Mesenchymal stem cell (in vitro differentiated cells and primary cell): ENCODE results near the gene CPNE1.

Experiments used
- DNase-seq: peaks from one replicate; pipeline ENCODE4 v3.0.0-alpha.2; 2013
- H2AFZ ChIP-seq: one replicate; pipeline ENCODE4 v1.6.1; 2013; ENCODE audit warnings: low read depth, mild to moderate bottlenecking, control low read depth, inconsistent platforms, low read length, moderate library complexity
- H2AK5ac ChIP-seq: 2 replicates; pipeline ENCODE4 v1.6.1; 2013; ENCODE audit warnings: low read length, moderate library complexity, mild to moderate bottlenecking, inconsistent platforms; ENCODE audit not compliant: severe bottlenecking
- H2BK120ac ChIP-seq: one replicate; pipeline ENCODE4 v1.6.1; 2013; ENCODE audit warnings: low read depth, mild to moderate bottlenecking, inconsistent platforms, low read length, moderate library complexity
- H2BK12ac ChIP-seq, 2 experiments: one replicate each; pipeline ENCODE4 v1.6.1; 2013; ENCODE audit warnings: inconsistent platforms in 2 of 2, low read length in 2 of 2, mild to moderate bottlenecking in 2 of 2, moderate library complexity in 2 of 2, control low read depth in 1 of 2
- H2BK15ac ChIP-seq: one replicate; pipeline ENCODE4 v1.6.1; 2013; ENCODE audit warnings: mild to moderate bottlenecking, low read depth, inconsistent platforms; ENCODE audit not compliant: poor library complexity, severe bottlenecking
- H2BK5ac ChIP-seq: 2 replicates; pipeline ENCODE4 v1.6.1; 2013; ENCODE audit warnings: low read depth, mild to moderate bottlenecking, low read length, control low read depth, inconsistent platforms; ENCODE audit not compliant: poor library complexity, severe bottlenecking
- H3K14ac ChIP-seq, 2 experiments: one replicate each; pipeline ENCODE4 v1.6.1; 2013; ENCODE audit warnings: inconsistent platforms in 2 of 2, low read length in 2 of 2, control low read depth in 1 of 2, mild to moderate bottlenecking in 1 of 2, moderate library complexity in 1 of 2
- H3K18ac ChIP-seq, 2 experiments: one replicate each; pipeline ENCODE4 v1.6.1; 2013; ENCODE audit warnings: inconsistent platforms in 2 of 2, low read length in 2 of 2, control low read depth in 1 of 2, low read depth in 1 of 2, mild to moderate bottlenecking in 1 of 2
- H3K23ac ChIP-seq, 2 experiments: one replicate each; pipeline ENCODE4 v1.6.1; 2013; ENCODE audit warnings: inconsistent platforms in 2 of 2, low read length in 2 of 2, mild to moderate bottlenecking in 2 of 2, moderate library complexity in 2 of 2, control low read depth in 1 of 2
- H3K27ac ChIP-seq: 2 replicates; pipeline ENCODE4 v1.5.1; 2013; ENCODE audit warnings: mild to moderate bottlenecking, moderate library complexity, low read length, control low read depth, inconsistent platforms; ENCODE audit not compliant: poor library complexity, severe bottlenecking
- H3K27me3 ChIP-seq, 2 experiments: 2 replicates each; pipeline versions ENCODE4 v1.6.1 to v1.7.0; 2013; ENCODE audit warnings: low read length in 2 of 2, mild to moderate bottlenecking in 2 of 2, moderate library complexity in 2 of 2, control low read depth in 1 of 2, inconsistent platforms in 1 of 2; ENCODE audit not compliant: control insufficient read depth in 1 of 2, insufficient read depth in 1 of 2
- H3K36me3 ChIP-seq, 2 experiments: 2 replicates each; pipeline versions ENCODE4 v1.6.1 to v1.7.0; 2013; ENCODE audit warnings: low read length in 2 of 2, control low read depth in 1 of 2, inconsistent platforms in 1 of 2, low read depth in 1 of 2, mild to moderate bottlenecking in 1 of 2; ENCODE audit not compliant: insufficient read depth in 2 of 2, control insufficient read depth in 1 of 2
- H3K4ac ChIP-seq, 2 experiments: one replicate each; pipeline ENCODE4 v1.6.1; 2013; ENCODE audit warnings: inconsistent platforms in 2 of 2, low read length in 2 of 2, mild to moderate bottlenecking in 2 of 2, moderate library complexity in 2 of 2, control low read depth in 1 of 2, low read depth in 1 of 2
- H3K4me1 ChIP-seq: 2 replicates; pipeline ENCODE4 v1.6.1; 2013; ENCODE audit warnings: low read depth, low read length, control low read depth; ENCODE audit not compliant: control insufficient read depth, insufficient read depth
- H3K4me2 ChIP-seq: 2 replicates; pipeline ENCODE4 v1.6.1; 2013; ENCODE audit warnings: low read length, mild to moderate bottlenecking, inconsistent platforms; ENCODE audit not compliant: poor library complexity, severe bottlenecking
- H3K4me3 ChIP-seq, 2 experiments: 2 replicates each; pipeline versions ENCODE4 v1.5.1 to v1.7.0; 2013; ENCODE audit warnings: low read length in 2 of 2, mild to moderate bottlenecking in 2 of 2, control low read depth in 1 of 2, low read depth in 1 of 2; ENCODE audit not compliant: insufficient read depth in 1 of 2
- H3K79me1 ChIP-seq: replicated peaks from 2 replicates; pipeline ENCODE4 v1.6.1; 2013; ENCODE audit warnings: mild to moderate bottlenecking, control low read depth, low read length, inconsistent platforms; ENCODE audit not compliant: poor library complexity, severe bottlenecking
- H3K9ac ChIP-seq: 2 replicates; pipeline ENCODE4 v1.7.0; 2013; ENCODE audit warnings: mild to moderate bottlenecking, low read length, moderate library complexity
- H3K9me3 ChIP-seq: 2 replicates; pipeline ENCODE4 v1.7.0; 2013; ENCODE audit warnings: mild to moderate bottlenecking, low read length; ENCODE audit not compliant: control insufficient read depth
- H4K8ac ChIP-seq: one replicate; pipeline ENCODE4 v1.6.1; 2013; ENCODE audit warnings: inconsistent platforms, mild to moderate bottlenecking, low read length, moderate library complexity
- H4K91ac ChIP-seq: one replicate; pipeline ENCODE4 v1.6.1; 2013; ENCODE audit warnings: mild to moderate bottlenecking, low read length, inconsistent platforms
- WGBS: methylation state at CpG from one replicate; pipeline ENCODE4 v1.1.7; 2013; ENCODE audit warnings: mixed read lengths; 5-methylcytosine and 5-hydroxymethylcytosine counted together

CPNE1 gene

DNA sequence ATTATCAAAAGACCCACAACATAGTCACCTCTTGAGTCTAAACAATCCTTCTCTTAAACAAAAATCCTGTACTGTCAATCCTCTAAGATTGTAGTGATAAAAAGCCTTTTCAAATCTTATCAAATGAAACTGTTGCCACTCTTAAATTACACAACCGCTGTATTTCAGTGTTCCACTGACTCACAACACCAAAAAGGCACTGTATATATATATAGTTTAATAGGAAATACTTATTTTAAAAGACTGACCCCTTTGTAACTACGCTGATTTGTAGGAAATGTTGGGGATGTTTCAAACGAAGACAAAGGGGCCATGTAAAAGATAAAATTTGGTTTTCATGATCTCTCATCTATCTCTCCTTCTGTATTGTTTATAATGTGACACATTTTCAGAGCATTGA is 14.1 kb downstream of the CPNE1 start:
- Histone ChIP-seq H3K14ac (no peak overlapping the region), H2AFZ (no peak overlapping the region), H3K36me3 (peaks cover 28 to 46% of the 10 kb centered on the region in 2 experiments), H2BK12ac (no peak overlapping the region), H3K27me3 (no peaks in the 10 kb centered on the region), H3K23ac (no peak overlapping the region), H2AK5ac (no peak overlapping the region), H4K8ac (no peak overlapping the region), H2BK5ac (no peak overlapping the region), H3K4me3 (no peak overlapping the region), H3K9ac (no peak overlapping the region), H3K27ac (no peak overlapping the region), H3K4me2 (no peak overlapping the region), H2BK15ac (no peak overlapping the region), H3K79me1 (peaks cover 6% of the 10 kb centered on the region), H3K4ac (no peak overlapping the region), H3K4me1 (peaks cover 2% of the 10 kb centered on the region), H3K9me3 (no peaks in the 10 kb centered on the region), H3K18ac (no peak overlapping the region), H2BK120ac (no peak overlapping the region), H4K91ac (no peak overlapping the region)
- no CpG with 5 or more reads among the region's 3 CpGs for WGBS
- DNase-seq = no peak

DNA sequence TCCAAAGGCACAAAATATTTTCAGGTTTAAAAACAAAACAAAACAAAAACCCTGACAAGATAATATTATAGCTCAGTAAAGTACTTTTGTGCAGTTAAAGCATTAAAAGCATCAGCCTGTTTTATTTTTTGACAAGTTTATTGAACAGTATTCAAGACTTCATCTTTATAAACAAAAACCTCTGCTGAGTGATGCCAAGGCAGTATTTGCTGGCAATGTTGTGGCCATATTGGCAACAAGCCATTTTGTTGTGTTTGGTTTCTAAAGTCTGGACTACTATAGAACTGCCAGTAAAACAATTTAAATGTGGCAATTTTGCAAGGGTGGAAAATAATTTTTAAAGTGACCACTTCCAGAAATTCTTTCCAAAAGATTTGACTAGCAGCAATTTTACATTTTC is 15.9 kb downstream of the CPNE1 start:
- H3K23ac ChIP-seq = no peak overlapping the region
- no peak overlapping the region for H3K4me3 ChIP-seq
- H3K9me3 ChIP-seq = no peaks in the 10 kb centered on the region
- peaks cover 2% of the 10 kb centered on the region for H3K4me1 ChIP-seq
- H3K14ac ChIP-seq = no peak overlapping the region
- peaks cover 6% of the 10 kb centered on the region for H3K79me1 ChIP-seq
- no peak overlapping the region for H2BK15ac ChIP-seq
- peaks cover 14 to 34% of the 10 kb centered on the region in 2 experiments for H3K36me3 ChIP-seq
- no peak overlapping the region for H4K8ac ChIP-seq
- H3K27me3 ChIP-seq = no peaks in the 10 kb centered on the region
- H4K91ac ChIP-seq = no peak overlapping the region
- DNase-seq = no peak
- no peak overlapping the region for H3K27ac ChIP-seq
- H2BK5ac ChIP-seq = no peak overlapping the region
- H2AFZ ChIP-seq = no peak overlapping the region
- no peak overlapping the region for H3K9ac ChIP-seq
- no peak overlapping the region for H2AK5ac ChIP-seq
- H3K18ac ChIP-seq = no peak overlapping the region
- no peak overlapping the region for H2BK12ac ChIP-seq
- H3K4me2 ChIP-seq = no peak overlapping the region
- H2BK120ac ChIP-seq = no peak overlapping the region
- no peak overlapping the region for H3K4ac ChIP-seq

DNA sequence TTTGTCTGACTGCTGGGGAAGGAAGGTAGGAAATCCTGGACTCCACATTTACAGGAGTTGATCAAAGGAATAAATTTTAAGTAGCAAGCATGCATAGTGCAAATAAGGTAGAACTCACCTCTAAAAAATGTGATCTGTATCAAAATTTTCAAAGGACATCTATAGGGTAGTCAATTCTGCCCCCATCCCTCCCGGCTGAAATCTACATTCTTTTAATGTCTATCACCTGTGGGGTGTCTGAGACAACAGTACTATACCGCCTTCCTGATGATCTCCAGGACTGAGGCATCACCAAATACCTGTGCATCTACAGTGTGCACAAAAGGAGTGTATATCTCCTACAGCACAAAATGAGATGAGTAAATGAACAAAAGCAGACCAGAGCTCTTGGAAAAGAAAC is 19.9 kb downstream of the CPNE1 start:
- Histone ChIP-seq H3K4me2 (no peak overlapping the region), H3K9ac (no peak overlapping the region), H3K27ac (no peak overlapping the region), H2BK15ac (no peak overlapping the region), H3K23ac (no peak overlapping the region), H4K91ac (no peak overlapping the region), H2AK5ac (no peak overlapping the region), H3K18ac (no peak overlapping the region), H3K27me3 (no peaks in the 10 kb centered on the region), H4K8ac (no peak overlapping the region), H3K4me3 (no peak overlapping the region), H2BK120ac (no peak overlapping the region), H2AFZ (no peak overlapping the region), H3K9me3 (no peaks in the 10 kb centered on the region), H3K36me3 (peaks cover 9 to 16% of the 10 kb centered on the region in 2 experiments), H2BK5ac (no peak overlapping the region), H3K4me1 (no peaks in the 10 kb centered on the region), H3K79me1 (peaks cover 20% of the 10 kb centered on the region), H2BK12ac (no peak overlapping the region), H3K4ac (no peak overlapping the region), H3K14ac (no peak overlapping the region)
- WGBS = 90% methylated on average over 2 of the region's 2 CpGs
- DNase-seq = no peak

DNA sequence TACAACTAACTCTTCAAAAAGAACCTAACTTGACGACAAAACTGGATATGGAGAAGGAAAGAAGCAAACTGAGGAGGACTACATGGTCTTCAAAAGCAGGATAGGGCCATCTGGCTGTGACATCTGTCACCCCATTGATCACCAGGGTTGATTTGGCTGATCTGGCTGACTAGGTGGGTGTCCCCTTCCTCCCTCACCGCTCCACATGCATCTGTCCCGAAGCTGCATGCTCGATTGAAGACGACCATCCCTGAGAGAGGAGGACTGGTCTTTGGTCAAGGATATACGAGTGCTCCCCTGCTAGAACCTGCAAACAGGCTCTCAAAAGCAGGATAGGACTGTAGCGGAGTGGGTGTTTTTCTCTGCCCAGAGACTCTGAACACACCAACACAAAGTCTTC is 21.7 kb downstream of the CPNE1 start:
- Histone ChIP-seq H3K36me3 (peaks cover 9 to 16% of the 10 kb centered on the region in 2 experiments), H3K27me3 (no peaks in the 10 kb centered on the region), H3K23ac (no peak overlapping the region), H2AFZ (no peak overlapping the region), H3K4ac (no peak overlapping the region), H3K79me1 (peaks cover 20% of the 10 kb centered on the region), H3K4me3 (no peak overlapping the region), H3K18ac (no peak overlapping the region), H2BK12ac (no peak overlapping the region), H4K91ac (no peak overlapping the region), H2BK5ac (no peak overlapping the region), H3K9me3 (no peaks in the 10 kb centered on the region), H3K14ac (no peak overlapping the region), H2BK15ac (no peak overlapping the region), H3K4me1 (no peaks in the 10 kb centered on the region), H3K27ac (no peak overlapping the region), H2BK120ac (no peak overlapping the region), H3K9ac (no peak overlapping the region), H3K4me2 (no peak overlapping the region), H2AK5ac (no peak overlapping the region), H4K8ac (no peak overlapping the region)
- WGBS = 98% methylated on average over 7 of the region's 7 CpGs
- DNase-seq = no peak
